Common myeloid progenitor, CD34-positive (primary cell): ENCODE data around the gene PAGE3.

Experiments used
- CTCF ChIA-PET: fragments of 350-600 bp; sonication (Branson Sonifier 250); formaldehyde crosslinking; loops from one replicate; lab custom pipeline; 2021; ENCODE audit warnings: antibody characterized with exemption; lab: Charles Lee
- POLR2A ChIA-PET: fragments of 350-600 bp; sonication (Branson Sonifier 250); formaldehyde crosslinking; loops from one replicate; lab custom pipeline; 2021; ENCODE audit warnings: antibody characterized with exemption; lab: Charles Lee
- DNase-seq, 3 donors: peaks; one replicate each; pipeline versions ENCODE4 v3.0.0 to v3.0.0-alpha.2; 2013
- H3K27ac ChIP-seq, 2 experiments: 1 replicate in 1 of 2; 2 replicates in 1 of 2; pipeline ENCODE4 v1.7.0; 2013; ENCODE audit warnings: inconsistent platforms in 2 of 2, low read length in 2 of 2, mild to moderate bottlenecking in 2 of 2, low read depth in 1 of 2, moderate library complexity in 1 of 2; ENCODE audit not compliant: severe bottlenecking in 2 of 2, insufficient read depth in 1 of 2, poor library complexity in 1 of 2
- H3K27me3 ChIP-seq, 5 experiments: replicated peaks in 2 of 5; 1 replicate in 3 of 5; 2 replicates in 2 of 5; pipeline versions ENCODE4 v1.6.1 to v1.7.0; 2013; ENCODE audit warnings: low read length in 4 of 5, mild to moderate bottlenecking in 2 of 5, moderate library complexity in 2 of 5, inconsistent platforms in 1 of 5; ENCODE audit not compliant: insufficient read depth in 5 of 5, control insufficient read depth in 4 of 5
- H3K36me3 ChIP-seq, 4 experiments: 1 replicate in 2 of 4; 2 replicates in 2 of 4; pipeline versions ENCODE4 v1.6.1 to v1.7.0; 2013; ENCODE audit warnings: low read length in 3 of 4, control low read depth in 1 of 4, mild to moderate bottlenecking in 1 of 4; ENCODE audit not compliant: control insufficient read depth in 4 of 4, insufficient read depth in 4 of 4
- H3K4me1 ChIP-seq, 4 experiments: 1 replicate in 3 of 4; 2 replicates in 1 of 4; pipeline versions ENCODE4 v1.6.1 to v1.7.1; 2013; ENCODE audit warnings: low read length in 3 of 4, mild to moderate bottlenecking in 3 of 4, control low read depth in 1 of 4, inconsistent platforms in 1 of 4, moderate library complexity in 1 of 4; ENCODE audit not compliant: control insufficient read depth in 4 of 4, insufficient read depth in 4 of 4; ENCODE audit errors: control extremely low read depth in 1 of 4
- H3K4me3 ChIP-seq, 7 experiments: 1 replicate in 4 of 7; 2 replicates in 3 of 7; pipeline versions ENCODE4 v1.5.1 to v1.7.0; 2013; ENCODE audit warnings: mild to moderate bottlenecking in 7 of 7, low read length in 6 of 7, moderate library complexity in 6 of 7, inconsistent platforms in 2 of 7, low read depth in 2 of 7, control low read depth in 1 of 7; ENCODE audit not compliant: insufficient read depth in 4 of 7, control insufficient read depth in 1 of 7; ENCODE audit errors: extremely low read depth in 1 of 7
- H3K9me3 ChIP-seq, 5 experiments: 1 replicate in 4 of 5; 2 replicates in 1 of 5; pipeline versions ENCODE4 v1.6.1 to v1.7.1; 2013; ENCODE audit warnings: low read length in 4 of 5, mild to moderate bottlenecking in 2 of 5, inconsistent platforms in 1 of 5, low read depth in 1 of 5, moderate library complexity in 1 of 5; ENCODE audit not compliant: control insufficient read depth in 4 of 5, insufficient read depth in 2 of 5; ENCODE audit errors: control extremely low read depth in 1 of 5
- WGBS: methylation state at CpG from one replicate; pipeline ENCODE4 v1.1.5; 2013; ENCODE audit not compliant: insufficient coverage; 5-methylcytosine and 5-hydroxymethylcytosine counted together

PAGE3 gene

GRCh38 chrX:55220119-55220794 is 44.5 kb downstream of the PAGE3 start, which contains the start of gene PAGE5:
Gene PAGE5, plus strand, starts transcription at chrX:55220346. Its CDS starts 1,037 bp downstream, at chrX:55221383.
- CTCF ChIA-PET, result no interaction called here
- H3K4me3 ChIP-seq, result no peak within 1 kb of the TSS

GRCh38 chrX:55213381-55213780 is 51.3 kb downstream of the PAGE3 start:
- no peak overlapping the region for H3K4me3 ChIP-seq
- peaks cover 0 to 3% (median 0%) of the 10 kb centered on the region in 5 experiments for H3K9me3 ChIP-seq
- WGBS, result 72% methylated on average over 2 of the region's 3 CpGs
- no peaks in the 10 kb centered on the region for H3K27me3 ChIP-seq
- ChIA-PET POLR2A (no interaction called here), CTCF (no interaction called here)
- H3K27ac ChIP-seq, result no peak overlapping the region
- no peaks in the 10 kb centered on the region for H3K36me3 ChIP-seq
- no peak for DNase-seq
- no peaks in the 10 kb centered on the region for H3K4me1 ChIP-seq

More at GRCh38 chrX:55220119-55220794, 44.5 kb downstream of the PAGE3 start, which contains the start of gene PAGE5:
- POLR2A ChIA-PET, result no interaction called here
- H3K4me1 ChIP-seq, result no peaks in the 10 kb centered on the region
- H3K36me3 ChIP-seq, result no peaks in the 10 kb centered on the region
- DNase-seq, result no peak
- 81% methylated on average over 30 of the region's 30 CpGs for WGBS
- no peaks in the 10 kb centered on the region for H3K27me3 ChIP-seq
- H3K9me3 ChIP-seq, result peaks cover 0 to 6% (median 0%) of the 10 kb centered on the region in 5 experiments
- no peak within 1 kb of the TSS for H3K27ac ChIP-seq

GRCh38 chrX:55210931-55211677 is 53.6 kb downstream of the PAGE3 start:
- Histone ChIP-seq H3K27ac (no peak overlapping the region), H3K27me3 (no peaks in the 10 kb centered on the region), H3K9me3 (peaks cover 0 to 2% (median 0%) of the 10 kb centered on the region in 5 experiments), H3K4me1 (no peaks in the 10 kb centered on the region), H3K4me3 (no peak overlapping the region), H3K36me3 (no peaks in the 10 kb centered on the region)
- 70% methylated on average over 11 of the region's 13 CpGs for WGBS
- POLR2A ChIA-PET, result no interaction called here
- no peak for DNase-seq
- CTCF ChIA-PET, result no interaction called here
